K562 treated with DMSO at 1 percent for 4 hours (cell line): ENCODE results near the gene GIT1. TPM values are rescaled to one million over a fixed set of nuclear protein-coding genes. Genes with fewer than 3 reads are reported as not detected.

ENCODE experiments used
- total RNA-seq: library from RNA; unstranded; fragments of 300-600 nt; gene quantifications from 2 replicates; pipeline ENCODE4 v1.2.3, GENCODE V29; 2022; ENCODE audit not compliant: insufficient read depth

Gene GIT1, protein sequence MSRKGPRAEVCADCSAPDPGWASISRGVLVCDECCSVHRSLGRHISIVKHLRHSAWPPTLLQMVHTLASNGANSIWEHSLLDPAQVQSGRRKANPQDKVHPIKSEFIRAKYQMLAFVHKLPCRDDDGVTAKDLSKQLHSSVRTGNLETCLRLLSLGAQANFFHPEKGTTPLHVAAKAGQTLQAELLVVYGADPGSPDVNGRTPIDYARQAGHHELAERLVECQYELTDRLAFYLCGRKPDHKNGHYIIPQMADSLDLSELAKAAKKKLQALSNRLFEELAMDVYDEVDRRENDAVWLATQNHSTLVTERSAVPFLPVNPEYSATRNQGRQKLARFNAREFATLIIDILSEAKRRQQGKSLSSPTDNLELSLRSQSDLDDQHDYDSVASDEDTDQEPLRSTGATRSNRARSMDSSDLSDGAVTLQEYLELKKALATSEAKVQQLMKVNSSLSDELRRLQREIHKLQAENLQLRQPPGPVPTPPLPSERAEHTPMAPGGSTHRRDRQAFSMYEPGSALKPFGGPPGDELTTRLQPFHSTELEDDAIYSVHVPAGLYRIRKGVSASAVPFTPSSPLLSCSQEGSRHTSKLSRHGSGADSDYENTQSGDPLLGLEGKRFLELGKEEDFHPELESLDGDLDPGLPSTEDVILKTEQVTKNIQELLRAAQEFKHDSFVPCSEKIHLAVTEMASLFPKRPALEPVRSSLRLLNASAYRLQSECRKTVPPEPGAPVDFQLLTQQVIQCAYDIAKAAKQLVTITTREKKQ
- total RNA-seq, result 38.7 and 42.3 TPM in 2 replicates

DNA sequence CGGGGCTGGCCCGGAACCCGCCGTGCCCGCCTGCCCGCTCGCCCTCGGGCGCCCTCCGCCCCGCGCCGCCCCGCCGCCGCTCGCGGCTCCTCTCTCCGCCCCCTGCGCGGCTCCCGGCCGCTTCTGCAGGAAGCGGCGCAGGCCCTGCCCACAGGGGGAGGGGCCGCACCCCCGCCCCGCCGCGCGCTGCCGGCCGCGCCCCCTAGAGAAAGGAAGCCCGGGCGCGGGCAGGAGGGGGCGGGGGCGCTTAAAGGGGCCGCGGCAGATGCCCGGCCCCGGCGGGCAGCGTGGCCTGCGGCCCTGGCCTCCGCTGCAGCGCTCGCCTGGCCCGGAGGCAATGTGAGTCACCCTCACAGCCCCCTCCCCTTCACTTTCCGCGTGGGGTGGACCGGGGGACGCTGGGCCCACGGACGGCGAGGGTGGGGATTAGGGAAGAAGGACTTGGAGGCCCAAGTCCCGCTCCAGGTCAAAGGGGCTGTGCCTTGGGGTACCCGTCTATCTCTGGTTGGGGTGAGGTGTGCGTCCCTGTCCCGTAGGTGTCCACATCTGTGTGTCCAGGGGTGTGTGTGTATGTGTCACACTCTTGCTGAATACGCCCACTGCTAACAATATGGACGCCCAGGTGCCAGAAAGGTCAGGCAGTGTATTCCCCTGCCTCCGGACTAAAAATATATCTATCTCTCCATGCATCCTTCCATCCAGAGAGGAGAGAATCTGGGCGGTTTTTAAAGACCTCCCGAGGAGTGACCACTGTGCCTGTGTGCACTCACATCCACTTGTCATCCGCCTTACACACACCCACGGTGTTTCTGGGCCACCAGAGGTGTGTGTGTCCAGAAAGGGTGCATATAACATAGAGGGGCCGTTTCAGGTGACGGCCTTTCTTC lies at the start of gene GIT1:
TSS of gene GIT1 (minus strand) at position 125 of the 887 bp plus-strand sequence. CDS start 270 bp downstream, outside the sequence.

DNA sequence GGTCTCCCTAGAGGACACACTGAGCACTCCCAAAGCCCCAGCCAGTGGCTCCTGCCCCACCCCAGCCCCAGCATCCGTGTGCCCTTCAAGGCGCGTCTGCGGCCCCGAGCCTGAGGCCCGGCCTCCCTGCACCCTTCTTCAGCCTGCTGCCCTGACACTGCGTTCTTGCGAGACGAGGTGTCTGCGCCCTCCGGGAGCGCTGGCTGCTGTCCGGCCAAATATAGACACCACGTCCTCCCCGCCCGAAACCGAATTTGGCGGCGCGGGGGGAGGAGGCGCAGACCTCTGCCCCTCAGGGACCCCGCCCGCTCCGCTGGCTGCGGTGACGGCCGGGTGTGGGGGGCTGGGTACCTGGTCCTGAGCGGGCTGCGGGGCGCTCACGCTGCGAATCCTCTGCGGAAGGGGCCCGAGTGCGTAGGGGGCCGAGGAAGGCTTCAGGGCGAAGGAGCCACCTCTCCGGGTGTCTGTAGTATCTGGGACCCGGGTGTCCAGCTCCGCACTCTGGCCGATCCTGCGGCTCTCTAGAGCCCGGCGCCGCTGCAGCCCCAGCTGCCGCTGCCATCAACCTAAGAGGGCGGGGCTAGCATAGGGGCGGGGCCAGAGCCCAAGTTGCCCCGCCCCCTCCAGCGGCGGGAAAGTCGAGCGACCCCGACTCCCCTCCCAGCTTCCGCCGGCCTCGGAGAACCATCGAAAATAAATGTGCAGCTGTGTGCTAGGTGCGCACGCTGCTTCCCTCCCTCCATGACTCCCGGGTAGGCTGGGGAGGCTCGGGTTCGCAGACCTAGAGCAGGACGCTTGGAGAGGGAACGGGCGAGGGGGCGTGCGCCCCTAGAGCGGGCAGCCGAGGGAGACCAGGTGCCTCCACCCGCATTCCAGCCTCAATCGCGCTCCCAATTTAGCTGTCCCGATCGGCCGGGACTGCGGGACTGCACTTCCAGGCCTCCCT lies 33.2 kb upstream of the GIT1 start, which contains the start of gene CORO6:
TSS of gene CORO6 (minus strand) at position 576 of the 946 bp plus-strand sequence. CDS start 1,491 bp downstream, outside the sequence.

DNA sequence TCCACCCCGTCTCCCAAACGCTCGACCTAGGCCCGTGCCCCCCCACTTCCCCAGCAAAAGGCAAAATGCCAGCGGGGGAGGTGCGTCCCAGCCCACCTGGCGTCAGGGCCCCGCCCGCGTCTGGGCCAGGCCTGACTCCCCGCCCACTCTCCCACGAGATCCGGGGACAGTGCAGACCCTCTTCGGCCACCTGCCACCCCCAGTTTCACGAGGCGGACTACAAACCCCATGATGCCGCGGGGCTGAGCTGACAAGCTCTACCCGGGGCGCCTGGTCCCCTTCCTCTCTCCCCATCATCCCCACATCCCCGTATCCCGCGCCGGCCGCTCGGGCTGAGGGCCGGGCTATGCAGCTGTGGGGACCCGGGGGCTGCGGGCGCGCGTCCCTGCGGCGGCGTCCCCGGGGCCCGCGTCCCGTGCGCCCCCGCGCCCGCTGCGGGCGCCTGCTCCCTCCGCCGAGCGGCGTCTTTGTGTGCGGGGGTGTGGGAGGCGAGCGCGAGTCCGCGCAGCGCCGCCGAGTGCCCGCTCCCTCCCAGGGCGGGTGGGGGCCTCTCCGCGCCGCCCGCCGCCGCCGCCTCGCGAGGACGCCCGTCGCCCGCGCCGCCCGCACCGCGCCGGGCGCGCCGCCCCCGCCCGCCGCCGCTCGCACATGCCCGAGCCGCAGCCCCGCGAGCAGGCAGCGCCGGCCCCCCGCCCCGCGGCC lies 3.6 kb upstream of the GIT1 start, which contains the start of gene ANKRD13B:
TSS of gene ANKRD13B (plus strand) at position 283 of the 702 bp plus-strand sequence. CDS start 490 bp downstream, outside the sequence.

DNA sequence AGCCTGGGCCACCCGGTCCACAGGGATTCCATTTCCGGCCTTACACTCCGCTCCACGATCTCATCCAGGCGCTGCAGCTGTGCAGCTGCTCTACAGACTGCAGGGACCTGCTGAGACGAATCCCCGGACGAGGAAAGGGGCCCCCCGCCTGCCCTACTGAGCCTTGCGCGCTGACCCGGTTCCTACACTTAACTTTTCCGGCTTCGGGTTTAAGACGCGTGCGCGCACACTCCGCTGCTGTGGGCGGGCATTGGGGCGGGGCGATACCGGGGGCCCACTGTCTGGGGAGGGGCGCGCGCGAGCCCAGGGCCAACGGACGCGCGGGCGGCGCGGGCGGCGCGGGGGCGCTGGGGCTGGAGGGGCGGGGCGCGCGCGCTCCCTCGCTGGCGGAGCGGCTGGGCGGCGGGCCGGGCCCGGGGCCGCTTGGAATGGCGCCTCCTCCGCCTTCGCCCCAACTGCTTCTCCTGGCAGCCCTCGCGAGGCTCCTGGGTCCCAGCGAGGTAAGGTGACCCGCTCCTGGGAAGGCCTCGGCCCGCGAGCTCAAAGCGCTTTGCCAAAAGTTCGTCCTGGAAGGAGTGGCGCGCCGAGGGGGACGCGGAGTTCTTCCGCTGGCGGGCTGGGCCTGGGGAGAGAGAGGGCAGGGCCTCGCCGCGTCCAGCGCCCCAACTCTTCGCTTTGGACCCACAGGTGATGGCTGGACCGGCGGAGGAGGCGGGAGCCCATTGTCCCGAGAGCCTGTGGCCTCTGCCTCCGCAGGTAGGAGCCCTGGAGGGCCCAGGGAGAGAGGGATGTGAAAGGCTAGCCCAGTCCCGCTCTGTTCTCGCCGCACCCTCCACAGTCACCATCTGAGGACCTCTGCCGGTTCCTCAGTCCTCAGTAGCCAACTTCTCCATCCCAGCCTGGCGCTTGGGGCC lies 20.9 kb downstream of the GIT1 start, which contains the start of gene TP53I13:
TSS of gene TP53I13 (plus strand) at position 371 of the 914 bp plus-strand sequence. CDS start at position 429, 58 bp downstream.

DNA sequence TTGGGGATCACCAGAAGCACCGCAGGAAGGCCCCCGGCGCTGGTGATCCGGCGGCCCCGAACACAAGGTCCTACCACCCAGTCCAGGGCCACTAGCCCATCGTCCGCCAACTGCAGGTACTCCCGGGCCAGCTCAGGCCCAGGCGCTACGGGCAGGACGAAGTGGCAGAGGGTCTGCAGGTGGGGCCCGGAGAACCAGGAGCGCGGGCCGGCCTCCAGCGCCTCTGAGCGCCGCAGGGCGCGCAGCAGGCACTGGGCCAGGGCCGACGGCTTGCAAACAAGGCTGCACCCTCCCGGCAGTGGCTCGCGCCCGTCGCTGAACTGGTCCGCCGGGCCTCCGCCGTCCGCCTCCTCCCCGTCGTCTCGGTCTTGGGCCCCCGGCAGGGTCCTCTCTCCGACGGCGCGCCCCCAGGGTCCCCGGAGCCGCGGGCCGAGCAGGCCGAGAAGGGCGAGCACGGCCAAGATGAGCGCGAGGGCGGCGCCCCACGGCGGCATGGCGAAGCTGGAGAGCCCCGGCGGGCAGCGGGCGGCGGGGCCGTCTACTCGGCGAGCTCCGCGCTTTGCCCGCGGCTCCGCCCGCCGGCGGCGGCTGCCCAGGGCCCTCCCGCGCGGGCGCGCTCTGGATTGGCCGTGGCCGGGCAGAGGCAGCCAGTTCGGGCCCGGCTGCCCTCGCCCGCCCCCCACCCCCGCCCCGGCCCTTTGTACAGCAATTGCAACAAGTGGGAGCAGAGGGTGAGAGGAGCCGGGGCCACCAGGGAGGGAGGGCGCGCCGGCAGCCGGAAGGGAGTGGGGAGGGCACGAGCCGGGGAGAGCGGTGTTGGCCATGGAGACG lies 22.8 kb downstream of the GIT1 start, which contains the start of gene ABHD15:
TSS of gene ABHD15 (minus strand) at position 565 of the 831 bp plus-strand sequence. CDS start at position 494, 71 bp downstream.

Other genes starting within 250 kb of the GIT1 start
- gene TAOK1, start 199.3 kb downstream of the GIT1 start, total RNA-seq, result 7.2 and 10.6 TPM in 2 replicates
- gene ABHD15, start 22.6 kb downstream of the GIT1 start, total RNA-seq, result 3.6 and 4.2 TPM in 2 replicates
- gene TP53I13, start 20.9 kb downstream of the GIT1 start, total RNA-seq, result 45.6 and 46.5 TPM in 2 replicates
- 7.5 and 9.0 TPM in 2 replicates for gene ANKRD13B, start 3.5 kb upstream of the GIT1 start, total RNA-seq
- gene CORO6, start 33.3 kb upstream of the GIT1 start, total RNA-seq, result 4.8 and 7.7 TPM in 2 replicates